ENCODE results near the gene CPA5. TPM values are rescaled to one million over a fixed set of nuclear protein-coding genes. Genes with fewer than 3 reads are reported as not detected.

Gene CPA5
- polyA plus RNA-seq, 1 of the 3 experiments (the other 2 are of a cell fraction): 1.3 TPM

- TF ChIP-seq USF2 (IDR thresholded peaks at IDR 0.05; ENCODE audit: borderline replicate concordance, low read depth, low read length) (no peak), CHD2 (IDR thresholded peaks at IDR 0.05; ENCODE audit: low read length, partially characterized antibody) (no peak), MXI1 (IDR thresholded peaks at IDR 0.05; ENCODE audit: low read depth, low read length) (no peak), GATA2 (CRISPR knock-in tag; IDR thresholded peaks at IDR 0.05) (no peak), CTCF (IDR thresholded peaks at IDR 0.05) (no peak)
Observed at GRCh38 chr7:130393841-130394411, 49.3 kb downstream of the CPA5 start (continued).

GRCh38 chr7:130394421-130395195 lies 50.0 kb downstream of the CPA5 start:
- Histone ChIP-seq H3K4me1 (ENCODE audit: control insufficient read depth in 1 of 2, insufficient read depth in 2 of 2, low read depth in 1 of 2, low read length in 1 of 2) (peaks cover 0 to 20% of the 10 kb centered on the region in 2 experiments; a peak in 2 of 4 replicates), H4K20me1 (ENCODE audit: insufficient read depth) (no peaks in the 10 kb centered on the region), H3K79me2 (ENCODE audit: insufficient read depth) (no peaks in the 10 kb centered on the region), H3K4me2 (no peak overlapping the region), H3K9me2 (no peaks in the 10 kb centered on the region), H3K27me3 (ENCODE audit: insufficient read depth) (no peaks in the 10 kb centered on the region), H3K36me3 (replicated peaks in 1 of 2; ENCODE audit: control insufficient read depth in 1 of 2, insufficient read depth in 2 of 2, low read length in 1 of 2) (peaks cover 5 to 6% of the 10 kb centered on the region in 2 experiments), H3K9ac (no peak overlapping the region), H3F3A (replicated peaks; ENCODE audit: insufficient read depth) (no peaks in the 10 kb centered on the region), H3K4me3 (ENCODE audit: low read depth in 2 of 2, low read length in 1 of 2) (no peak overlapping the region), H3K9me3 (no peaks in the 10 kb centered on the region), H2AFZ (ENCODE audit: low read depth) (no peak overlapping the region), H3K27ac (ENCODE audit: low read depth in 2 of 2, low read length in 1 of 2) (no peak overlapping the region)
- WGBS (ENCODE audit: low lambda C conversion rate): 94% methylated on average over 7 of the region's 7 CpGs
- TF ChIP-seq TAF1 (IDR thresholded peaks at IDR 0.05; ENCODE audit: borderline replicate concordance, low read depth, low read length) (no peak), GATA2 (CRISPR knock-in tag; IDR thresholded peaks at IDR 0.05) (no peak), SMC3 (IDR thresholded peaks at IDR 0.05; ENCODE audit: low read depth, low read length) (no peak), FOXM1 (IDR thresholded peaks at IDR 0.05; ENCODE audit: low read depth) (no peak), ZBTB33 (IDR thresholded peaks at IDR 0.05; ENCODE audit: borderline replicate concordance, low read depth) (no peak), MEF2A (IDR thresholded peaks at IDR 0.05; ENCODE audit: borderline replicate concordance, low read depth) (no peak), PBX3 (IDR thresholded peaks at IDR 0.05) (no peak), NFIC (IDR thresholded peaks at IDR 0.05; ENCODE audit: borderline replicate concordance) (no peak), EP300 (IDR thresholded peaks at IDR 0.05; ENCODE audit: borderline replicate concordance in 1 of 2, low read depth in 1 of 2, low read length in 1 of 2) (no peak), YY1 (IDR thresholded peaks at IDR 0.05; ENCODE audit: low read depth) (no peak)
- ChIA-PET POLR2A (no interaction called here), CTCF (no interaction called here)
- DNase-seq: no peak

All from SK-N-SH (cell line).